Stimulated activated CD4-positive, alpha-beta T cell treated with anti-CD3 and anti-CD28 coated beads, Interleukin-12 subunit alpha, Interleukin-12 subunit beta, amount 100 ng/mL, for 48 hours (primary cell): ENCODE results near the gene MBTPS1.

Experiments
- DNase-seq, 3 donors: peaks; one replicate each; pipeline ENCODE4 v3.0.0-alpha.2; 2020; ENCODE audit warnings: low read depth in 2 of 3, low spot score in 1 of 3

Gene MBTPS1

GRCh38 chr16:84104231-84104630, 12.5 kb downstream of the MBTPS1 start:
- DNase-seq = no peak

DNA sequence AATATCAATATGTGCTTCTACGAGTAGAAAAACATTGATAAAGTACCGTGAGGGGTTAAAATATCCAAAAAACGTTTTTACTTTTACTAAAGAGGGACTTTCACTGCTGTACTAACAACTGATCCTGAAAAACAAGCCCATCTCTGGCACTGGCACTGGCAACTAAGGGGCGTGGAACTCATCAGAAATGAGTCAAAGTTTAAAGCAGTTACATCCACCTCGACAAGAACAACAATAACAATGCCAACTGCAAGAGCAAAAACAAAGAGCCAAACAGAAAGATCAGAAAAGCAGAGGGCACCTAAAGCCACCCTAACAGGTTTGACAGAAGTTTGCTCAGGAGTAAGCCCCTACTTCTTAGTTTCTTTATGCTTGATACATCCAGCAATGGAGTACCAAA, 13.1 kb downstream of the MBTPS1 start:
- DNase-seq = no peak

- DNase-seq = no peak
These were observed 17.8 kb downstream of the MBTPS1 start for GRCh38 chr16:84098939-84099338.

GRCh38 chr16:84096447-84097005, 20.2 kb downstream of the MBTPS1 start:
- no peak for DNase-seq

DNA sequence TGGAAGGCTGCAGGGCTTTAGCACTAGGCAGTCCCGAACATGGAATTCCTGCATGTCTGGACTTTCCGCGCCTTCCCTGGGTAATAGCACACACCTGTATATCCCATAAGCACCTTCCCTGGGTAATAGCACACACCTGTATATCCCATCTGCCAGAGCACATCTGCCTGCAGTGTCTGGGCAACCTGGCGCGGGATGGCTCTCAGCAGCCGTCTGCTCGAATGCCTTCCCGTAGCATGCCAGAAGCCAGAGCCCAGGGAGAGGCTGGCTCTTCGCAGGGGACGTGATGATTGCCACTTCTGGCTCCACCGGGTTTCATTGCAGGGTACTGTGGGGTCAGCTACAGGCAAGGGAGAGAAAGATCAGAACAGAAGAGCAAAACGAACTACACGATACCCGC, 21.3 kb downstream of the MBTPS1 start:
- DNase-seq = no peak

GRCh38 chr16:84093879-84094270, 22.9 kb downstream of the MBTPS1 start:
- DNase-seq = no peak

- no peak for DNase-seq
These were observed 23.4 kb downstream of the MBTPS1 start for GRCh38 chr16:84093120-84093878.

DNA sequence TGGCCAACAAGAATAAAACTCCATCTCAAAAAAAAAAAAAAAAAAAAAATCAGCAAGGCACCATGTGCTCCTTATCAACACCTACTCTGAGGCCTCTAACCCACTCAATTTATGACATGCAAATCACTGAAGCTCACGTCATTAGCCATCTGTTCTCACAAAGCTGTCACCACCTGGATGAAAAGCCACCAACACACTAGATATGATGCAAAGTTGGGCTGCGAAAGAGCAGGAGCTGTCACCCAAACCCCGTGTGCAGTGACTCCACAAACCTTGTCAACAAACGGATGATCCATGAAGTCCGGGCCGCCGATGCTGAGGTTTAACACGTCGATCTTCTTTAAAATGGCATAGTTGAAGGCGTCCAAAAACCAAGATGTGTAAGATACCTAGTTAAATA, 25.3 kb downstream of the MBTPS1 start:
- no peak for DNase-seq

GRCh38 chr16:84090211-84090610, 26.5 kb downstream of the MBTPS1 start:
- no peak for DNase-seq

DNA sequence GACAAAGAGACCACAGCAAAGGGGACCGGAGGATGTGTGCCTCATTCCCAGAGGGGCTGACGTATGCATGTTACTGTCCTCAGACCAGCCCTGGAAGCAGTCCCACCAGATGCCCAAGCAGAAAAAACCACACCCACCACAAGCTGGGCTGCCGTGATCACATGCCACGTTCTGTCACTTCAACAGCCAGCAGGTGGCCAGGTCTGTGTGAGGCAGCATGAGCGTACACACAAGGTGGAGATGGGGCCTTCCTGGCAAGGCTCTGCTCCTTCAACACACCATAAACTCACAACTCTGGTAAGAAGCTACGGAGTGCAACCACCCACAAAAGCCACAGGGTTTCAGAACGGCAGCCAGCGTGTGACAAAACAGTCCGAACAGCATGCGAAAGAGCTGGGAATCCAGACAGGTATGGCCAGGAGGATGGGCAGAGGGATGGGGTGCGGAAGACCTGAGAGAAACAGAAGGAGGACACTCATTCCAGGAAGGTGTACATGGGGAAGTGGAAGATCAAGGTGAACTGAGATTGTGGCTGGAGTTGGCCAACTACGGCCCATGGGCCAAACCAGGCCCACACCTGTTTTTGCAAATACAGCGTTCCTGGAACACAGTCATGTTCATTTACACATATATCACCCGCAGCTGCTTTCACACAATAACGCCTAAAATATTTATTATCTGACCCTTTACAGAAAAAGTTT, 27.9 kb downstream of the MBTPS1 start:
- DNase-seq = peak; percentile 23 to 39 (median 35)

DNA sequence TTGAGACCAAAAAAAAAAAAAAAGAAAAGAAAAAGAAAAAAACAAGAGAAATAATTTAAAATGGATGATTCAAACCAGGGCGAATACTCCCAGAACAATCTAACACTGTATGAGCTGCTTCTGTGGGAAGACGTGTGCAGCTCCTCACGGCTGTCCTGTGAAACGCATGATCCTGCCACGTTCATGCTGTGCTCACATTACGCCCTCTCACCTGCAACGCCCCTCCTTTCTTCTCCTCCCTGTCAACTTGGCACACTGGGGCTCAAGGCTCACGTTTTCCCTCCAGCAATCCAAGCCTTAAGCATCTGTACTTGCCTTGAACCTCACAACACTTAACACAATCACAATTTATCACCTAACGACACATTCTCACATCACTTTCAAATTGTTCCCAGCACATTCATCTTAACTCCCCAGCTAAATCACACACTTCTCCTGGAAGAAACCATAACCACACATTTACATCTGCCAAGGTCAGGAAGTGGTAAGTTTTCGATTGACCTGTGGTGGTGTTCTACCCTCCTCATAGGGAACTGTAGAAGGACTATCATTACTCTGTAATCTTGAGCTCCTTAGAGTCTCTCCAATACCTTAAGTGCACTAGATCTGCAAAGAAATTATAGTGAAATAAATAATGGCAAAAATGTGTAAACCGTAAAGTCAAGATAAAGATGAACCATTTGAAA, 29.1 kb downstream of the MBTPS1 start:
- DNase-seq = no peak

- no peak for DNase-seq
These were observed 29.7 kb downstream of the MBTPS1 start for GRCh38 chr16:84087001-84087400.

- no peak for DNase-seq
These were observed 30.4 kb downstream of the MBTPS1 start for GRCh38 chr16:84086341-84086740.

DNA sequence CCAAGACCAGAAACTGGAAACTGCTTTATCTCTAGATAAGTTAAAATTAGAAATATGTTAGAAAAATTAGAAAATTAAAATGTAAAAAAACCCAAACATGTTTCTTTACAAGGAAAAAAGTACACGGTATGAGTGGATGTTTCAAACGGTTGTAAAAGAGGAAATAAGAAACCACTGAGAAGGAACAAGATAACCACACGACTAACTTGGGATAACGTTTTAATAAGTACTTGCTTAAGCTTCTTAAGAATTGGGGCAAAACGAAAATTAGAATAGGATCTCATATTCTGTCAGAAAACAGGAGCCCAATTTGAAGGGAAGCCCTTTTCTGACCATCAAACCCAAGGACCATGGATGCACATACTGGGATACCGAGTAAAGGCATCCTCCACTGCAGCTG, 31.0 kb downstream of the MBTPS1 start:
- DNase-seq = no peak

- no peak for DNase-seq
These were observed 31.5 kb downstream of the MBTPS1 start for GRCh38 chr16:84085271-84085667.

DNA sequence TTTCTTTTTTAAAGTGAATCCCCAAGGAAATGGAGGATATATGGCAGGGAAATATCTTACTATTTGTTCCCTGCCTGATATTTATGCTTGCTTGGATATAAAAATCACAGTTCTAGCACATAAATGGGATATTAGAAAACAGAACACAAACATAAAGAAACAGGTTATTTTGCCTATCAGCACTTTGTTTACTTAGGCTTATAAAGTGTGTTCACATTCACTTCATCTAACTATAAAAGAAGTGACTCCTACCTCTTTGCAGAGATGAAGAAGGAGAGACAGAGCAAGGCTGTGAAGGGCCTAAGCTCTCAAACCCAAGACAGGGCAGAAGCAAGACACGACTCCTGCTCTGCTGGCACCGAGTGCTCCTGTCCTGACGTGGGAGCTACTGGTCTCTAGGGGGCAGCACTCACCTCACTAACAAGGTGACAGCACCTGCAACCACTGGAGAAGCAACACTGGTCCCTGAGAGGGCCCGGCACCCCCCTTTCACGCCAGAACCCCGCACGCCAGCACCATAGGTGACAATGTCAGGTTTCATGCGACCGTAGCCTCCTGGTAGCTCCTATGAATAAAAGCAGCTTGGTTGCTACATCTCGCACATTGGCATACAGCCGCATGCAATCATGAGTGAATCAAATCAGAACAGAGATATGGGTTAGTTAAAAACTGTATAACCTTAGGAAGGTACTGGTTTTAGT, 32.0 kb downstream of the MBTPS1 start:
- DNase-seq = peak; percentile 54 to 68 (median 55)

- no peak for DNase-seq
These were observed 33.7 kb downstream of the MBTPS1 start for GRCh38 chr16:84082835-84083569.

DNA sequence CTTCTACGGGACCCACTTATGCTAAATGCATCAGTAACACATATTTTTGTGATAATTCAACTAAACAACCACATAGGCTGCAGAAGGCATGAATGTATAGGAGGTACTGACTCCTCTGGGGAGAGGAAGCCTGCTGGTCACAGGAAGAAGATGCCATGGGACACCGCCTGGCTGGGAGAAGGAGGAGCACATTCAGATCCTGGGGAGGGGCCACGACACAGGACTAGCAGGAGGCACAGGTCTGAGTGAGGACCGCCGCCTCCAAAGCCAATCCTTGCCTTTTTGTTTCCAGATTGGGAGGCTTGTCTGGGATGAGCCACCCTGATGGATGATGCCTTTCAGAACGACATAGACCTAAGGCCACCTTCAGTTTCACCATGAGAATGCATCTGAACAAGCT, 34.6 kb downstream of the MBTPS1 start:
- no peak for DNase-seq

GRCh38 chr16:84081446-84081989, 35.2 kb downstream of the MBTPS1 start:
- DNase-seq = no peak

DNA sequence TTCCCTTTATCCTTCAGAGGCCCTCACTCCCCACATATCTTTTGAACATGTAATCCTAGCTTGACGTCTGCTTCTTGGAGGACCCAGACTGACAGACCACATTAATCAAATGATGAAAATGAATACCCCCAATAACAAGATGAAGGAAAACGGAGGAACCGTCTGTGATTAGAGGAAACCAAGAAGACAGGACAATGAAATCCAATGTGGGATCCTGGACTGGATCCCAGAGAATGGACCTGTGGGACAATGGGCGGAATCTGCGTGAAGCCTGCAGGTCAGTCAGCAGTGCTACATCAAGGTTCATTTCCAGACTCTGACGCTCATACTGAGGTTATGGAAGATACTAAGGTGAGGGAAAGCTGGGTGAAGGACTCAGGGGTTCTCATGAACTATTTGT, 35.9 kb downstream of the MBTPS1 start:
- no peak for DNase-seq
